ENCODE data around the gene ADGRG2.
"Not testable (repeated sequence)": the region's sequence is repeated elsewhere in the genome, so short reads cannot be mapped to it uniquely, and the experiment has no call there.

ADGRG2 gene

DNA sequence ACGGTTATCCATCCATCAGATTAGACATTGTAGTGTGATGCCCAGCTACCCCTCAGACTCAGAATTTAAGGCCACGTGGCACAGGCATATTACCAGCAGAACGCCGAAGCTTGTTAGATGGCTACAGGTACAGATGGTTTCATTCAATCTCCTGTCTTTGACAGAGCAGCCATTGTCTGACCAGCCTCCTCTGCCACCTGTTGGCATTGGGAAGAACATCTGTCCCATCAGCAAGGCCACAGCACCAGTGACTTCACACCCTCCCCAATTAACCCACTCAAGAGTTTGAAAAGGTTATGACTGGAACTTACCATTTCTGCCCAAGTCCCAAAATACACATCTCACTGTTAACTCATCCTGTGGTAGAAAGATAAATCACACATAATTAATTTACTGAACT is 116.4 kb downstream of the ADGRG2 start:
- DNase-seq (ENCODE audit: low read depth in 2 of 2) = no peak

DNA sequence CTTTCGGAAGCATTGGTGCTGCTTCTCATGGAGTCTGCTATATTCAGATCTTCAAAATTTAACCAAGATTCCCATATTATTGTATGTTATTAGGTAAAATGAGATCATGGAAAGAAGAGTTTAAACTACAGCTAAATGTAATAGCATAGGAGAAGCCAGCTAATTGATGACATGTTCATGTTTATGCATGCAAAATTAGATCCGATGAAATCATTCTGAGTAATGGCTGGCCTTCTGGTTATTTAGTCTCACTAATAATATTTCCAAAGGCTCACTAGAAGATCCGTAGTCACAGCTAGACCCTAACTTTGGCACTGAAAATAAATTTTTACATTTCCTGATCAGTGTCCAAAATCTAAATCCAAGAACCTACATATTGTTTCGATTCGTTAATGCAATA is 118.5 kb downstream of the ADGRG2 start:
- DNase-seq (ENCODE audit: low read depth in 2 of 2) = no peak

DNA sequence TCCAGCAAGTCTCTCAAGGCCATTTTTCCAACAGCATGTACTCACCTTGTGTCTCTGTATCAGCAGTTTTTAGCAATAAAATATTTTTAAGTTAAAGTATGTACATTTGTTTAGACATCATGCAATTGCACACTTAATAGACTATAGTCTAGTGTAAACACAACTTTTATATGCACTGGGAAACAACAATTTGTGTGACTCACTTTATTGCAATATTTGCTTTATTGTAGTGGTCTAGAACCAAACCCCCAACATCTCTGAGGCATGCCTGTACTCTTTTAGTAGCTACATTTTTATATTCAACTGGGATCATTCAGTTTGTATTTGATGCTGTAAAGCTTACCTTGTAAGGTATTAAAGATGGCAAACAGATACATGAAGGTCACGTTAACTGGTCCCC is 123.6 kb downstream of the ADGRG2 start:
- DNase-seq (ENCODE audit: low read depth in 2 of 2) = no peak

DNA sequence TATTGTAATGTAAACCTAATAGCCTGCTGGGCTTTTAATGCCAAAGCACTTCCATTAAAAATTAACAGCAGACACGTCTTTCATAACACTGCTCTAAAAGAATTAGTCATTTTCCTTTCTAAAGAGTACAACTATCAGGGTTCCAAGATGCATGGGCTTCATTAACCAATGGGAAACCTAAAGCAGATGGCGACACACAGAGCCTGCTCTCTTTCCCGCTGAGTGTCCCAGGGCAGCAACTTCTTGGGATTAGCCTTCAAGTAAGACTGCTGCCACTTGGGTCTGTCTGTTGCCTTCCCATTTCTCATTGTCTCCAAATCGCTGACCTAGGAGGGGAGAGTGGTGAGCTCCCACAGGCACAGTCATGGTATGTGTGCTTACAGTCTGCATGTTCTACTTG is 124.4 kb downstream of the ADGRG2 start:
- no peak for DNase-seq (ENCODE audit: low read depth in 2 of 2)

DNA sequence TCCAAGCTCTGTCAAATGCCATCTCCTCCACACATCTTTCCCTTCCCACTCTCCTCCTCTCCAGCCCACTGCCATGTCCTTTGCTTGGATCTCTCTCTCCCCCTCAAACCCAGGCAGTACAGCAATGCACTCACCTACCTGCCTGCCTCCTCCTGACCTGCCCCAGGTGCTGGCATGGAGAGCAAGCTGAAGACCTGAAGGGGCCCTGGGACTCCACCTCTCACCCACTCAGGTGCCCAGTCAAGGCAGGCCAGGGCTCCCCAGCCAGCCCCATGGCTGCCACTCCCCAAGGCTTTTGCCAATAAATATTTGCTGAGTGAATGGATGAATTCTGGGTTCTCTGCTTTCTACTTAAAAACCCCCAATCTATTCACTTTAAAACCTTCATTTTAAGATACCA is 125.7 kb downstream of the ADGRG2 start:
- no peak for DNase-seq (ENCODE audit: low read depth in 2 of 2)

DNA sequence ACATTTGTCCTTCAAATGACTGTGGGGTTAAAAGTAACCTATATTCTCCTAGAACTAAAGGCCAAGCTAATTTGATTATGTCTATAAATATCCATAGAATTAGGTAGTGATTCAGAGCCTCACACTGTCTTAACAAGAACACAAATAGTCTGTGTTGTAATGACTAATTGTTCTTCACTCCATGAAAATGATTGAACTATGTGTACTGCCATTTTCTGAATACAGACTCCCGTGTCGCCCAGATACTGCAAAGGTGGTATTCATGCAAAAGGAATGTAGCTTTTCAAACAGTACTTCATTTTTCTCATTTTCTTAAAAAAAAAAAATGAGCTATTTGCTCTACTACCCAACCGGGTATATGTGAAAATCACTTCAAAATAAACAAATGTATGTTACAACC is 127.0 kb downstream of the ADGRG2 start:
- DNase-seq (ENCODE audit: low read depth in 2 of 2) = no peak

DNA sequence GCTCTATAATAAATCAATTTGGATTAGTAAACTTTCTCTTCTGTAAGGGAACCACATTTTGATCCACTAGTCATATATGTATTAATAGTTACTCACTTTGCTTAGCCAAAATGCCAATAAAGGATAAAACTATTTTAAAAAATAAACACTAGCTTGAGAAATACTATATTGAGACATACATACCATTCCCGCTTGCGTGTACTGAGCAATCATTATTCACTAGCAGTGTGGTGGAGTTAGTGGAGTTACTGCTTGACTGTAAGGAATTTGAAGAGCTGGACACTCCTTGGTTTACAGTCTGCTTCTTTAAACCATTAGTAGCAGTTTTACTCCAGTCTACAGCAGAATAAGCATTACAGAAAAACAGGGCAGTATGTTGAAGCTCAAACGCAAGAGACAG is 127.6 kb downstream of the ADGRG2 start:
- no peak for DNase-seq (ENCODE audit: low read depth in 2 of 2)

DNA sequence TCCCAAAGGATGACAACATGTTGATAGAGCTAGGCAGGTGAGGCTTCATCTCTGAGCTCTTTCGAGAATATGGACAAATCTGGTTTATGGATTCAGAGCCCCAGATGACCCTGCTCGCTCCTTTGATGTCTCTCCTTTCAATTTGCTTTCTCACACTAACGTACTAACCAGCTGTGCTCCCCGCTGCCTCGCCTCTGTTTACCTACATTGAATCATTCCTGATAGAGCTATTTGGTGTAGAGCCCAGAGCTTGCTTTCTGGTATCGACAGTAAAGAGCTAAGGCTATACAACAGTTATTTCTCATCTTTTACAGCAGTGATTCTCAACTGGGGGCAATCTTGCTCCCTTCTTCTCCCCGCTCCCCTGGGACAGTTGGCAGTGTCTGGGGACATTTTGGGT is 129.4 kb downstream of the ADGRG2 start:
- no peak for DNase-seq (ENCODE audit: low read depth in 2 of 2)

DNA sequence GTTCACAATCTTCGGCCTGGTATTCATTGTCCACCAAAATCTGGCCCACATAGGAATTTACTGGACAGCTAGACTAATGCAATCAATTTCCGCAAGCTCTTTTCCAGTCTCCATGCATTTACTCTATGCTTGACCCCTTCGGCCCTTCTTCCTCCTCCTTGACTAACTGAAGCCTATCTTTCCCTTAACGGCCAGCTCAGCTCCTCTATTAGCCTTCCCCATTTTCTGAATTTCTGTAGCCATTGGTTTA is 137.2 kb downstream of the ADGRG2 start:
- DNase-seq (ENCODE audit: low read depth in 2 of 2) = no peak

DNA sequence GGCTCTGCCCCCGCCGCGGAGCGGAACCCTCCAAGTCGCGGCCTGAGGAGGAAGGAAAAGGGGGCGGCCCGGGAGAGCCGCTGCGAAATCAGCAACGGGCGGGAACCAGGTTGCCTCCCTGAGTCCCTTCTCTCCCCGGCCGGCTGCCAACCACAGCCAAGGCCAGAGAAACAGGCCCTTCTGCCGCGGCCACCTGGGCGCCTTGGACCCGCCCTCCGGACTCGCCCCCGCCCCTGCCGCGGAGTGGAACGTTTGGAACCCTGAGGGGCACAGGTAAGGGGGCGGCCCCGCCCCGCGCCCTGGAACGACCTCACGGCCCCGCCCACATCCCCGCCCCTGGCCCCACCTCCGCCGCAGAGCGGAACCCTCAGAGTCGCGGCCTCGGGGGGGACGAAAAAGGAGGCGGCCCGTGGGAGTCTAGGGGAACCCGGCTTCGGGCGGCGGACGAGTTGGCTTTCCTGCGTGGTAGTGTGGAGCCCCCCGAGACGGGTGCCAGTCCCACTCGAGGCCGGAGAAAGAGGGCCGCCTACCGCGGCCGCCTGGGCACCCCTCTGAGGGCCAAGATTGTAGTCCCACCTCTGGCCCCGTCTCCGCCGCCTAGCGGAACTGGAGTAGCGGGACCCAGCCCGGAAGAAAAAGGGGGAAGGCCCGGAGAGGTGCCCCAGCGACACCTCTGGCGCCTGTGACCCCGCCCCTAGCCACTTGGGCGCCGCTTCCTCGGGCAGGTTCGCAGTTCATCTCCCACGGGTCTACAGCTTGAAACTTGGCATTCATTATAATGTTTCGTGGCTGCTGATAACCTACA is 137.7 kb downstream of the ADGRG2 start:
- peak; percentile 71 to 78 for DNase-seq (ENCODE audit: low read depth in 2 of 2)

DNA sequence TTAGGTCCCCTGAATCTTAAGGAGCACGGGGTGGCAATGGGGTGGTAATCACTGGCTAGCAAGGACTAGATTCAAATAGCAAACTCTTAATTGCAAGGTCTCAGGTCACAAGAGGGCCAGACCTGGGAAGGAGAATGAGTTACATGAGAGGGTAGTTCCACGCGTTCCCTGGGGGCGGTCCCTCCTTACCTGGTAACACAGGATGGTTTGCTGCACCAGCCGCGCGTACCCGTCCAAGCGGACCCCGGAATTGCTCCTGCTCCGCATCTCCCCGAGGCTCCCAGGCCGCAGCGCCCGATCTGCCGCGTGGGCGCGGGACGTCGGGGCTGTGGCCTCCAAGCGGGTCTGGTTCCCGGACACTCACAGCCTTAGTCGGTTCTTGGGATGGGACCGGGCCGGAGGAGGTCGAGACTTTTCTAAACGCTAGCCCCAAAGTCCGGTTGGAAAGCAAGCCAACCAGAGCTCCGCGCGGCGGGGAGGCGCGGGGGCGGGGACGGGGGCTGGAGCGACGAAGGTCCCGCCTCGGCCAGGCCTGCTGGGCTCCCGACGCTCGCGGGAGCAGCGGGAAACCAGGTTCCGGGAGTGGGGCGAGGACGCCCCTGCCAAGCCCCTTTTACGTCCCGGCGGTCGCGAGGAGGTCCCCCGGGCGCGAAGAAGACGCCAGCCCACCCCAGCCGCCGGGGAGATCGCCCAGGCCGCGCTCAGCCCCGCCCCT is 138.4 kb downstream of the ADGRG2 start, which contains the start of gene PHKA2:
TSS of gene PHKA2 (minus strand) at position 449 of the 715 bp plus-strand sequence. CDS start at position 267, 182 bp downstream.
- DNase-seq (ENCODE audit: low read depth in 2 of 2) = peak in 1 of 2 experiments; percentile 36

DNA sequence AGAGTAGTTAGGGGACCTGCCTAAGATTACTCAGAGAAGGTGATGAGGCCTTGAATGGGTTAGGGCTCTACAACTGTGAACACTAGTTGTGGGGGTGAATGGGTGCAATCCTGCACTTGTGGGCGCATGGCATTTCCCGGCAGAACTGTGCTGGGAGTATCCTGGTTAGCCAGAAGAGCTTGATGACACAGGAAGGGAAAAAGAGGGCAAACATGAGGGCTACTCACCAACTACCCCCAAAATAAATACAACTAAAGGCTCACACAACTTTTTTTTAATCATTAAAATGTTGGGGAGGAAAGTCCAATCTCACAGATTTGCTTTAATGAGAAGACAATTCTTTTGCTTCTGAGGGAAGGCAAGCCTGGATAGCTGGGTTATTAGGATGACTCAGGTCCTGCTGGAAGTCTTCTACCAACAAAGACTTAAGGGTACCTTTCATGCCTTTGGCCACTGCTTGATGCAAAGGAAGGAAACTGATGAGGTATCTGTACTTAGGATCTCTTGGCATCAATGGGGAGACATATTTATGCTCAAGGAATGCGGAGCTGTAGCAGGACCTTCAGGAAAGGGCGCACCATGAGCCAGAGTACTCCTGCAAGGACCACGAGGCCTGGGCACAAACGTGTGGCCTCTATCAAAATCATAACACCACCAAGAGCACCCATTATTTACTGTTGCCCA is 141.0 kb downstream of the ADGRG2 start:
- no peak for DNase-seq (ENCODE audit: low read depth in 2 of 2)

DNA sequence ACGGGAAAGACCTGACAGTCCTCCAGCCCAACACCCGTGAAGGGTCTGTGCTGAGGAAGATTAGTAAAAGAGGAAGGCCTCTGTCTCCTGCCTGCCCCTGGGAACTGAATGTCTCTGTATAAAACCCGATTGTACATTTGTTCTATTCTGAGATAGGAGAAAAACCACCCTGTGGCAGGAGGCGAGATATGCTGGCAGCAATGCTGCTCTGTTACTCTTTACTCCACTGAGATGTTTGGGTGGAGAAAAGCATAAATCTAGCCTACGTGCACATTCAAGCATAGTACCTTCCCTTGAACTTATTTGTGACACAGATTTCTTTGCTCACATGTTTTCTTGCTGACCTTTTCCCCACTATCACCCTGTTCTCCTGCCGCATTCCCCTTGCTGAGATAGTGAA is 142.0 kb downstream of the ADGRG2 start:
- not testable (repeated sequence) for DNase-seq (ENCODE audit: low read depth in 2 of 2)

DNA sequence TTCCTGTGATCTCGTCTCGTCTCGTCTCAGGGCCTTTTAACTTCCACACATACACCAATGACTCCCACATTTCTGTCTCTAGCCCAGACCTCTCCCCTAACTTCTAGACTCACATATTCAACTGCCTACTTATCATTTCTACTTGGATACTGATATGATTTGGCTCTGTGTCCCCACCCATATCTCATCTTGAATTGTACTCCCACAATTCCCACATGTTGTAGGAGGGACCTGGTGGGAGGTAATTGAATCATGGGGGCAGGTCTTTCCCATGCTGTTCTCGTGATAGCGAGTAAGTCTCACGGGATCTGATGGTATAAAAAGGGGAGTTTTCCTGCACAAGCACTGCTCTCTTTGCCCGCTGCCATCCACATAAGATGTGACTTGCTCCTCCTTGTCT is 147.3 kb downstream of the ADGRG2 start:
- no peak for DNase-seq (ENCODE audit: low read depth in 2 of 2)

DNA sequence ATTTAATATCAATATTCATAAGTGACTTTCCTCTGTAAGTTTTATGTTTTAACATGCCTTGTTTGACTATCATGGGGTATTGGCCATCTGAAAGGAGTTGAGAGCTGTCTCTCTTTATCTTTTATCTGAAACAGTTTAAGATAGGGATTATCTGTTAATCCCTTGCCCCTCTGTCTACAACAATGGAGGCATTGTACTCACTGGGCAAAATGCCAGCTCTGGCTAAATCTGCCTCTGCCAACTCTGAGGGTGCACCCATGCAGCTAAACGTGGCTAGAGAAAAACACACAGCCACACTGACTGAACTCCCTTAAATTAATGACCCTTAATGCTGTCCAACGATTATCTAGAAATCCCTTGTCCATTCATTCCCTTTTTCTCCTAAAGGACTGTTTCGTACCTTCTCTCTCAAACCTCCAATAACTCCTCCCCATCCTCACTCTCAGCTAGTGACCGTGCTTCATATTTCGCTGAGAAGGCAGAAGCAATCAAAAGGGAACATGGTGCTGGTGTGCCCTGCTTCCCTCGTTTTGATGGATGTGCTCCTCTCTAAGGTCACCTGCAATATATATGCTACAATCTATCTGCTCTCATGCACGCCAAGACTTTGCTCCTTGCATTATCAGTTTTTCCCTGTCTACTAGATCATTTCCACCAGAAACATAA is 148.6 kb downstream of the ADGRG2 start:
- DNase-seq (ENCODE audit: low read depth in 2 of 2) = no peak

DNA sequence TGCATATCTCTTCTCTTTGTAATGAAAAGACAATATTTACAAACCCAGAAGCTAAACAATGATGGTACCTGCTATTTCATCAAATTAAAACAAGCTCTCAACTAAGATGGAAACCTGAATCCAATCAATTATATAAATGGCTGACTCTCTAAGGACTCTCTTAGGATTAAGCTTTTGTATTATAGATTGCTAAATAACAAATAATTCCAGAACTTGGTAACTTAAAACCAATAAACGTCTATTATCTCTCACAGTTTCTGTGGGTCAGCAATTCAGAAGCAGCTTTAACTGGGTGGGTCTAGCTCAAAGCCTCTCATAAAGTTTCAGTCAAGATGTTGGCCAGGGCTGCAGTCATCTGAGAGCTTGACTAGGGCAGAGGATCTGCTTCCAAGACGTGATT is 150.8 kb downstream of the ADGRG2 start:
- no peak for DNase-seq (ENCODE audit: low read depth in 2 of 2)

DNA sequence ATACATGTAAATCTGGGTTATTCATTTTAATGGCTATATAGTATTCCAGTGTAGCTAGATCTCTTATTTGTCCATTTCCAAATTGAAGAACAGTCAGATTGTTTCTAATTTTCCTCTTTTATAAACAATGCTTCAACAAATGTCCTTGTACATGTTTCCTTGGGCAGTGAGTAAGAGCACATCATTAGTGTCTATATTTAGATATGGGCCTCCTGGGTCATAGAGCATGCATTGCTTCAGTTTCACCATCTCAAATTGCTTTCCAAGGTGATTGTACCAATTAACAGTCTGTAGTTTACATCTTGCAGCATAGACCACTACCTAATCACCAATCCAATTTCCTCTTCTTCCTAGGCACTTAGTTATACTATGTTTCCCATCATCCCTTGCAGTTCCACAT is 151.8 kb downstream of the ADGRG2 start:
- no peak for DNase-seq (ENCODE audit: low read depth in 2 of 2)

DNA sequence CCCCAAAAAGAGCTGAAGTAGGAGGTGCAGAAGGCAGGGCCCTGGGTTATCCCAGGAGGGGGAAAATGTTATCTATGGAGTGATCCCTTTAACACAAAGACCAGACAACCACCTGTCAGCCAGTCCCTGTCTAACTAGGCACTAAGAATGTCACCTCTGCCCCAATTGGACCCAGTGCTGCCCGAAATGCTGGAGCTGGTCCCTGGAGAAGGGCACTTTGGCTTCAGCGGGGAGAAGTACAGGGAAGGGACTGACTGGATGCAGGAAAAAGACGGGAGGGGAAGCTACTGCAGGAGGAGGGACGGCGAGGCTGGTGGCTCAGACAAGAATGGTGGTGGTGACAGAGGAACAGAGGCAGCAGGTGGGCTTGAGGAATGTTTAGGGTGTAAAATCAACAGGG is 155.6 kb downstream of the ADGRG2 start:
- no peak for DNase-seq (ENCODE audit: low read depth in 2 of 2)

DNA sequence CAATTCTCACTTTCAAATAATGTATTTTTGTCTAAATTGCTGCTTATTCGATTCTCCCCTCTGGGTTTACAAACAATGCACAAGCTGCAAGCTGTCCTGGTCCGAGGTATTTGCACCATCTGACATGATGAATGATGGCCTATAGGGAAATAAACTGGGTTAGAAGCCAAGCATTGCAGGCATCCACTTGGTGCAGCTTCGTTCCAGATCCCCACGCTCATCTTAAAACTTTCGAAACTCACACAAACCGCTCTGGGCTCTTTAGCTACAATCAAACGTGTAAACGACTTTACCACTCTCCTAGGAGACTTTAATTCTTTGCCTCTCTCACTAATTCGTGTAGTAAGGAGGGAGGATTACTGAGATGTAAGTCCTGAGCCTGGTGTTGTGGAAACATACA is 157.4 kb downstream of the ADGRG2 start:
- no peak for DNase-seq (ENCODE audit: low read depth in 2 of 2)

DNA sequence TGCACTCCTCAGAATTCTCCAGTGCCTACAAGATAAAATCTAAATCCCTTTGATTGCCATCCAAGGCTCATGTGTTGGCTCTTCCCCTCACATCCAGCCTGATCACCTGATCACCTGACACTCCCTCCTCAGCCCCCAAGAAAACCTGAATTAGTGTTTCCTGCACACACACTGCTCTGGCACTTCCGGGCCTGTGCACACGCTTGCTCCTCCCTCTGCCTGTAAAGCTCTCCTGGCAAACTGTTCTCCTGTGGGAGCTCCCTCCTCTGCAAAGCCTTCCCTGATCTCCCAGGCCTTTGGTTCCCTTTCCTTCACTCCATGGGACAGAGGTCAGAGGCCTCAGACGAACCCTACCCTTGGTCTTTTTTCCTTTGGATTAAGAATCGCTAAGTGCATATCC is 158.2 kb downstream of the ADGRG2 start:
- no peak for DNase-seq (ENCODE audit: low read depth in 2 of 2)

DNA sequence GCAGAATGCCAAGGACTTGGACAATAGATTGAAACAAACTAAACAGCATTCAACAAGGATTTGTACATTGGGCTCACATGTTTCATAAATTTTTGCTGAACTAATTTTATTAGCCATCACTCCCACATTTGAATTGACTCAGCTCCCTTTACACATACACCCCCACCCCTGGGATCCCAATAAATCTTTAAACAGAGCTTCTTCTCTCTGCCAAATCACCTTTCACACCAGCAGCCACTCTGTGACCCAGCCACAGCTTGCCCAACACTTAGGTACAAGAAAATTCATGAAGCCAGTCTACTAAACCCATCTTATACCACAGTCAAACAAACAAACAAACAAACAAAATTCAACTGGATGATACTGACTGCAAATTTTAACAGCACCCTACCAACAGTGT is 159.9 kb downstream of the ADGRG2 start:
- no peak for DNase-seq (ENCODE audit: low read depth in 2 of 2)

DNA sequence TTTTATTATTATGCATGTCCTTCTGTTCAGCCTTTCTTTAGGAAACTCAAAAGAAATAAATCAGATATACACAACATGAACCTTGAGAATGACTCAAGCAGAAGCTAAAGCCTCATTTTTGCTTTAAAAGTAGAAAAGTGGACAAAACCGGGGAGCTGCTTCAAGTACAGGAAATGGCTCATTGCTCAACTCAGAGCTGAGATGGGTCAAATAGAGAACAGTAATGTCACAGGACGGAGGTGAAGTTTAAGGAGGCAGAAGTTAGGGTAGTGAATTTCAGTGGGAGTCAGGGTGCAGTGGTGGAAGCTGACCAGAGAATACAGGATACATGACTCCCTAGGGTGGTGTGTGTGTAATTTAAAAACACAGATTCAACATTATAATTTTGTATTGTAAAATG is 160.6 kb downstream of the ADGRG2 start:
- no peak for DNase-seq (ENCODE audit: low read depth in 2 of 2)
